NCI-H1930 (cell line): Measurements from ENCODE around the gene ATP13A2.

ENCODE experiments used
- DNase-seq, 2 experiments: peaks; one replicate each; lab custom pipeline; 2025; lab: John Stamatoyannopoulos, UW

The ATP13A2 gene

DNA sequence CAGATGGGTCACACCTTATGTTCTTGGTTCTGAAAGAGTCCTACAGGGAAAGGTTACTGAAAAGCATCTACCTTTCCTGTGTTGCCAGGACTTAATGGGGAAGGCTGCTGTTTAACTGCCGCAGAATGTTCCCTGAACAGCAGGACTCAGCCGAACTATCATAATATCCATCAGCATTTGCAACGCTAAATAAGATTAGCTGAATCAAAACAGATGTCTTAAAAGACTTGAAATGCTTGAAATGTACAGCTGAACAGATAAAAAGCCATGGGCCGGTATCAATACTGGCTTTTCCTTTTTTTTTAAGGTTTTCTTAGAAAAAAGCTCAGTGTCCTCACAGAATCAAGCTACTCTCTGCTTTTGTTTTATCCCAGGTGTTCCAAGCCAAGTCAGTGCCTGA is 19.7 kb upstream of the ATP13A2 start:
- no peak for DNase-seq

GRCh38 chr1:17030206-17030605 is 18.5 kb upstream of the ATP13A2 start:
- DNase-seq: no peak

DNA sequence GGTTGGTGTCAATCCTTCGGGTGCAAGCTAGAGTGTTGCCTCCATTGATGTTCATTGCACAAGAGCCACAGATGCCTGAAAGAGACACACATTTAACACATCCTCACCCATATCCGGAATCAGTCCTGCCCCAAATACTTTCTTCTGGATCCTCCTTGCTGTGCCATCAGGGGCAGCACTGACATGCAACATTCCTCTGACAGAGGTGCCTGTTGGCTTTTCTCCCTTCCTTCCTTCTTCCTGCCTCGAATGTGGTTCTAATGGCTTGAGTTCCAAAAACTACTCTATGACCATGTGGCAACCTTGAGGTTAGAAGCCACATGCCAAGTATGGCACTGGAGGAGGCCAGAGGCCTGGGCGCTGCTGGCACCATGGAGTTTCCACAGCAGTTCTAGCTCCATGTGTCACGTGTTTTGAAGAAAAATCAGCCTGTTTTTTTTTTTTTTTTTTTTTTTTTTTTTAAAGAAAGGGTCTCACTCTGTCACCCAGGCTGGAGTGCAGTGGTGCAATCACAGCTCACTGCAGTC is 17.0 kb upstream of the ATP13A2 start:
- no peak for DNase-seq

- no peak for DNase-seq
Measured at GRCh38 chr1:17027900-17028299, 16.2 kb upstream of the ATP13A2 start.

GRCh38 chr1:17027403-17027802 is 15.7 kb upstream of the ATP13A2 start:
- no peak for DNase-seq

GRCh38 chr1:17024721-17025120 is 13.0 kb upstream of the ATP13A2 start:
- no peak for DNase-seq

GRCh38 chr1:17023573-17023972 is 11.8 kb upstream of the ATP13A2 start:
- no peak for DNase-seq

DNA sequence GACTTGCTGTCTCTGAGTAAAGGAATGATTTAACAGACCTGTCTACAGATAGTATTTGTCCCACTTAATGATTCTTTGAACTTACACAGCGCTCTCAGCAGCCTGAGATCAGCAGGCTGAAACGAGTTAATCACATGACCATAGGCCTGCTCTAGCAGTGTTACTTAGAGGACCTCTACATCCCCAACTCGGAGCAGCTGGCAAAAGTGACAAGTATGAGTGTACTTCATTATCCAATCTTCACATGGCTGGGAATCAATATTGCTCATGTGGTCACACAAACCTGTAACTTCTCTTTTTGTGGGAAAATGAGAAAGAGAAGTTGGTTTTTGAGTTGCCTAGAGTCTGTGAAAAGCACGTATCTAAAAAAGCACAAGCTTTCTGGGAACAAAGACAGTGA is 11.4 kb upstream of the ATP13A2 start:
- DNase-seq: no peak

DNA sequence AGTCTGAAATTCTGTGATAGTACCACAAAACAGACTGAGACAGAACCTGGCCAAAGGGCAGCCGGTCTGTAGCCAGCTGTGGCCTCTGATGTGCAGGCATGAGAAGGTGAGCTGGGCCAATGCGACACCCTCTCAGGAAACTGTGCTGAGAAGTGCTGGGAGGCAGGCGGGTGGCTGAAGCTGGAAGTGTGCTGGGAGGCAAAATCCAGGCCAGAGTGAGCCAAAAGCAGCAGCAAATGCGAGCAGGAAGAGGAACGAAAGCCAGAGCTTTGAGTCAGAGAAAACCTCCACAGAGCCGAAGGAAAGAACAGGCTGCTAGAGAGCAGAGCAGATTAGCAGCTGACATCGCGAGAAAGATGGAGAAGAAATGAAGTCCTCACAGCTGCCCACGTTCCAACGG is 10.2 kb upstream of the ATP13A2 start:
- no peak for DNase-seq

DNA sequence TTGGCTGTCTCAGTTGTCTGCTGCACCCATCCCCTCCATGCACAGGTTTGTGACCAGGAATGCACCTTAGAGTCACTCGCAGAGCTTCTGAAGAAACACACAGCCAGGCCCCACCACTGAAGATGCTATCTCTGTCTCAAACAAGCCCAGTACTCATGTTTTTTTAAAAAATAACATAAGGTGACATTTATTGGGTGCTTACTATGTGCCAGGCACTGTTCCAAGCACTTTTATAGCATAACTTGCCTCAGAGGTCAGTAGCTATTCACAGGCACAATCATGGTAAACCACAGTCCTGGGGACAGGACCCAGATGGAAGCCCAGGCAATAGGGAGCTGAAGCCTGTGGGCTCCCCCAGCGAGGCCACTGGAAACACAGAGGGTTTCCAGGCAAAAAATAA is 8.8 kb upstream of the ATP13A2 start:
- no peak for DNase-seq

DNA sequence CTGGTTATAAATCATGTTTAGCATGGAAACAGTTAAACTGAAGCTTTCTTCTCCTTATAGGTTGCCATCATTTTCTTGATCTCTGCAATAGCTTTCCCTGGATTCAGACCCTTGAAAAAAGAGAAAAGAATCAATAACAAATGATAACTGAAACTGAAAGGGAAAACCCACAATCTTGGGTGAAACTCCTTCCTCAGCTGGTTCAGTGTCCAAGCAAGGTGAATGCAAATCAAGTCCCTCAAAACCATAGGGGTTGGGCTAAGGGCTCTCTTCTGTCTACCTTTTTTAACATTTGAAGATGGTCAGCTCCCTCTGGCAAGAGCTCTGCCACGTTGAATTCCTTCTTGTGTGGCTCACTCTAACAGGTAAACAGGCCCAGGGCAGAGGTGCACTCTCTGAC is 7.1 kb upstream of the ATP13A2 start:
- no peak for DNase-seq

DNA sequence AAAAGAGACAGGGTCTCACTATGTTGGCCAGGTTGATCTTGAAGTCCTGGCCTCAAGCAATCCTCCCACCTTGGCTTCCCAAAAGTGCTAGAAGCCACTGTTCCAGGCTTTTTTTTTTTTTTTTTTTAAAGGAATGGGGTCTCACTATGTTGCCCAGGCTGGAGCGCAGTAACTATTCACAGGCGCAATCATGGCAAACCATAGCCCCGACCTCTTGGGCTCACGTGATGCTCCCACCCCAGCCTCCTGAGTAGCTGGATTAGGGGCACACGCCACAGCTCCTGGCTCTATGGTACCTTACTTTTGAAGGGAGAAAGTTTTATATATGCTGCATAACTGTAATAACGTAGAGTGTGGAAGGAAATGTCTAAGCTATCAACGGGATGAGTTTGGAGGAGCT is 5.7 kb upstream of the ATP13A2 start:
- no peak for DNase-seq

- peak in 1 of 2 experiments; percentile 7 for DNase-seq
Measured at GRCh38 chr1:17016317-17016661, 4.6 kb upstream of the ATP13A2 start.

DNA sequence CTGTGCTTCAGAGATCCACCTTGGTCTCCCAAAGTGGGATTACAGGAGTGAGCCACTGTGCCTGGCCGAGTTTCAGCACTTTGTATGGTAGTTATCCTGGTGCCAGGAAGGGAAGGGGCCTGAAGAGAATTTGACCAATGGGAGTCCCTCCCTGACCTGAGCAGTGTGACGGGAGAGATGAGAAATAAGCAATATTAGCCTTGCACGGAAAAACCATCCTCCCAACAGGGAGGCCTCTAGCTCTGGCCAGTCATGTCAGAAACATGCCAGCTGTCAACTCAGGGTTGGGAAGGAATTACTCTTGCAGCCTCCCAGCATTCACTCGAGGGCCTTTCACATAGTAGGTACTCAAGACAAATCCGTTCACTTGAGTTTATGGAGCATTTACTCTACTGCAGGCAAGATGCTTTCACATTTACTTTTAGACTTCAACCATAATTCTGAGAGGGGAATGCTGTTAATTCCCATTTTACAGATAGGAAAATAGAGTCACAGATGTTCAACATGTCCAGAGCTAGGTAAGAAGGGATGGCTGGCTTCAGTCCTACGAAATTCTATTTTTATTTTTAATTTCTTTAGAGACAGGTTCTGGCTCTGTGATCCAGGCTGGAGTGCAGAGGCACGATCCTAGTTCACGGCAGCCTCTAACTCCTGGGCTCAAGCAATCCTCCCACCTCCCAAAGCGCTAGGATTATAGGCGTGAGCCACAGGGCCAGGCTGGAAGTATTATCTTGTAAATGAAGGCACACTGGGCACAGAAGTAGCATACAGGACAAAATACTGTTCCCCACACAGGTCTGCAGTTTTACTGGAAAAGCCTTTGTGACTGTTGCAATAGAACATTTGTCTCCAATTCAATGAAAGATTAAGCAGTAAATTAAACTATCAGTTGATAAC is 3.2 kb upstream of the ATP13A2 start:
- DNase-seq: no peak

GRCh38 chr1:17013491-17014320 is 2.0 kb upstream of the ATP13A2 start:
- no peak for DNase-seq

DNA sequence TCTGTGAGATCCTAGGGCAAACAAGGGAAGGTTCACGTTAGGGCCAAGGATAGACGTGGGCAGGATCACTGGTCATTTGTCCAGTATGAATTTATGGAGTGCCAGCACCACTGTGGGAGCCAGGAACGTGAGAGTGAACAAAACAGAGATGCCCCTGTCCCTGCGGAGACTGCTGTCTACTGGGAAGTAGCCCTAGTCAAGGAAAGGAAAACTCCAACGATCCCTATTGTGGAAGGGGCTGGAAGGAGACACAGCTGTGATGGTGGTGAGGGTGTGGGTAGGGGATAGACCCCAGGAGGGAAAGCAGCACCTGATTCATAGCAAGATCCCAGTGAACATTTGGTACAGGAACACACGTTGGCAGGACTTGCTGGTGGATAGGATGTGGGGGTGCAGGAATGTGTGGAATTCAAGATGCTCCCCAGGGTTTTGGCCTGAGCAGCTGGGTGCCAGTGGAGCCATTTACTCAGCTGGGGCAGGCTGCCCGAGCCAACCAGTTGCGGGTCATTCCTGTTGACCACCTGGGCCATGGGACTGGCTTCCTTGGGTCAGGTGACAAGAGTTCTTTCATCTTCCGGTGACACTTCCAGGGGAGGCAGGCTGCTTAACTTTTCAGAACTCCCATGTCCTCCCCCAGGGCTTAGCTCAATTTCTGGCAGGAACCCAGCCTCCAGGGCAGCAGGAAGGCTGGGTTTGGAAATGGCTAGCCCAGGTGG is 1.2 kb upstream of the ATP13A2 start:
- DNase-seq: no peak

- no peak for DNase-seq
Measured at GRCh38 chr1:17011092-17011438, 663 bp downstream of the ATP13A2 start.

DNA sequence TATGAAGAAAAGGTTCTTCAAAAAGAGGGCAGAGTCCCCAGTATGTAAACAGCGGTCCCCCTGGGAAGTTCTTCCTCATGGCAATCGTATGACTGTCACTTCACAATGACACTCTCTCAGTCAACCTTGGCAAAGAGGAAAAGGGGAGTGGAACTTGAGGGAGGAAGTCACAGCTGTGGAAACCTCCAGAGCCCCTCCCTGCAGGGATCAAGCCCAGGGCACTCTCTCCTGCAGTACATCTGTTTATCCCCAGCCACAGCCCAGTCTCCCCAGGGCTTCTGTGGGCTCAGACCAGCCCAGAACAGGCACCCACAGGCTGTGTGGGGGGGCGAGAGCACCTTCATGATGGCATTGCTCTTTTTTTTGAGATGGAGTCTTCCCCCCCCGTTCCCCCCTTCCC is 2.0 kb downstream of the ATP13A2 start:
- no peak for DNase-seq

DNA sequence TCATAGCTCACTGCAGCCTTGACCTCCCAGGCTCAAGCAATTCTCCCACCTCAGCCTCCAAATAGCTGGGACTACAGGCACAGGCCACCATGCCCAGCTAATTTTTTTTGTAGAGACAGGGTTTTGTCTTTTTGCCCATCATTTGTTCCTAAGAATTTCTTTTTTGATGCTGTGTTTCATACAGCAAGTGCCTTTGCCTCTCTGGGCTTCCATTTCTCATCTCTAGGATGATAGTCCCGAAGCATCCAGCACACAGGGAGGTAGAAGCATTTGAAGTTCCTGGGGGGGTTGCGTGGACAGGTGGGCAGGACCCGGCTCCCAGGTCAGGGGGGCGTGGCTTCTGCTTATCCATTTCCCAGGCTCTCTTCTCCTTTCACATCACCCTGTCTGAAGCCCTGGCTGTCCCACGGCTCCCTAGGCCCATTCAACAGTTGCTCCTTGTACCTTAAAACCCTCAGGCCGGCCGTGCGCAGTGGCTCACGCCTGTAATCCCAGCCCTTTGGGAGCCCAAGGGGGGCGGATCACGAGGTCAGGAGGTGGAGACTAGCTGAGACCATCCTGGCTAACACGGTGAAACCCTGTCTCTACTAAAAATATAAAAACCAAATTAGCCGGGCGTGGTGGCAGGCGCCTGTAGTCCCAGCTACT is 3.4 kb downstream of the ATP13A2 start:
- DNase-seq: no peak

DNA sequence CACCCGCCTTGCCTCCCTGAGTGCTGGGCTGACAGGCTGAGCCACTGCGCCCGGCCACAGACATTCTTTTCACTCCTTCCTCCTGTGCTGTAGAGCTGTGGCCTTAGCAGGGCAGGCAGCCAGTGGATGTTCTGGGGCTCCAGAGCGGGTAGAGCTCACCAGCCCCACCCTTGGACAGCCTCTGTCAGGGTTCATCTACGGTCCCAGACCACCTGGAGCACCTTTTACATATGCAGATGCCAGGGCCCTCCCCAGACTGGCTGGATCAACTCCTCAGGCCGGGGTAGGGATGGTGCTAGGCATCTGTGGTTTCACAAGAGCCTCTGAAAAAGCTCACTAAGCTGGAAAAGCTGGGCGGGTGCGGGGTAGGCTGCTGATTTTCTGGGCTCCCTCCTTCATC is 4.6 kb downstream of the ATP13A2 start:
- no peak for DNase-seq

DNA sequence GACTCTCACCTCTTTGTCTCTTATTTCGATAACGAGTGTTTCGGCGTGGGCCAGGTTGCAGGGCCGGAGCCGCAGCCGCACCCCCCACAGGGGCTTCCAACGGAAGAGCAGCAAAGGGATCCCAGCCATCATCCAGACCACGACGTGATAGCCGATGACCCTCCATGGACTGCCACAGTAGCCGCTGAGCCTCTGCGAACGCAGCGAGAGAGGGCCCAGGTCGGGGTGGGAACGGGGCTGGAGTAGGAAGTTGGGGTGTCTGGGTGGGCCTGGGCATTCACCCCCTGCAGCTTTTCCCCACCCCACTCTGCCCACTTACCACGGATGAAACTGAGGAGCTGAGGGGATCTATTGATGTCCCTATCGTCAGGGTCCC is 6.4 kb downstream of the ATP13A2 start:
- DNase-seq: no peak
